Measurements from ENCODE around the gene C1QTNF1.

- TF ChIP-seq POLR2A (IDR thresholded peaks at IDR 0.05) (no peak), CTCF (IDR thresholded peaks at IDR 0.05) (no peak)
These were observed 4.7 kb upstream of the C1QTNF1 start for GRCh38 chr17:79019261-79019631.

Data from testis (tissue), 2 donors.